Suppressor macrophage treated with lipopolysaccharide for 1 hour (primary cell): Measurements from ENCODE around the gene AK8.

Source experiments
- DNase-seq, 3 donors: peaks; one replicate each; pipeline ENCODE4 v3.0.0-alpha.2; 2020 to 2022

AK8 gene

GRCh38 chr9:132710333-132710732, 167.8 kb downstream of the AK8 start:
- DNase-seq = no peak

GRCh38 chr9:132708769-132709430, 169.2 kb downstream of the AK8 start:
- no peak for DNase-seq

- no peak for DNase-seq
These were observed 169.8 kb downstream of the AK8 start for GRCh38 chr9:132708239-132708638.

GRCh38 chr9:132703336-132703735, 174.7 kb downstream of the AK8 start:
- DNase-seq = no peak

- no peak for DNase-seq
These were observed 175.8 kb downstream of the AK8 start for GRCh38 chr9:132702254-132702653.

GRCh38 chr9:132699956-132700355, 178.1 kb downstream of the AK8 start:
- no peak for DNase-seq

- DNase-seq = no peak
These were observed 179.1 kb downstream of the AK8 start for GRCh38 chr9:132698989-132699388.

GRCh38 chr9:132697230-132697629, 180.9 kb downstream of the AK8 start:
- no peak for DNase-seq

GRCh38 chr9:132694144-132694543, 183.9 kb downstream of the AK8 start:
- DNase-seq = peak; percentile 54 to 68 (median 59)

GRCh38 chr9:132690696-132691095, 187.4 kb downstream of the AK8 start:
- DNase-seq = no peak

- DNase-seq = no peak
These were observed 194.2 kb downstream of the AK8 start for GRCh38 chr9:132683873-132684272.

GRCh38 chr9:132681561-132681960, 196.5 kb downstream of the AK8 start:
- DNase-seq = no peak

GRCh38 chr9:132679946-132680625, 198.0 kb downstream of the AK8 start:
- no peak for DNase-seq

- DNase-seq = no peak
These were observed 200.1 kb downstream of the AK8 start for GRCh38 chr9:132677976-132678375.
